HS-27A (cell line): ENCODE results near the gene RGP1.
A peak's percentile ranks its signal among the peaks of the same experiment; 100 is the strongest.

Source experiments
- DNase-seq: peaks from one replicate; pipeline ENCODE4 v3.0.0-alpha.2; 2012; ENCODE audit warnings: low read depth, missing footprints

RGP1 gene

DNA sequence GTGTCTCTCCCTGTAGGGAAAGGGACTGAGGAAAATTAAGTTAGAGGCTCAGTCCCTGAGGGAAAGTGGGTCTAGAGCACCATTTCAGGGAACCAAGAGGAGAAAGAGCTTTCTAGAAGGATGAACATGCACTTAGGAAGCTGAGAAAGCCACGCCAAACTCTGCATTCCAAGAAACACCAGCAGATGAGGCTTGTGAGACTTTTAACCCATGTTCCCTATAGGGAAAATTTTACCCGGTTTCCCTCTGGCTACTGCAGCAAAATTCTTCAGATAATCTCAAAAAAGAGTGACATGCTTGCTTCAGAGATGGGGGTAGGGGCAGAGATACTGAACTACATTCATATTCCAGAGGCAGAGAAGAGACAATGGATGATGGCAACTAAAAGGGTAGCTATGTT, 25.7 kb upstream of the RGP1 start:
- DNase-seq = no peak

DNA sequence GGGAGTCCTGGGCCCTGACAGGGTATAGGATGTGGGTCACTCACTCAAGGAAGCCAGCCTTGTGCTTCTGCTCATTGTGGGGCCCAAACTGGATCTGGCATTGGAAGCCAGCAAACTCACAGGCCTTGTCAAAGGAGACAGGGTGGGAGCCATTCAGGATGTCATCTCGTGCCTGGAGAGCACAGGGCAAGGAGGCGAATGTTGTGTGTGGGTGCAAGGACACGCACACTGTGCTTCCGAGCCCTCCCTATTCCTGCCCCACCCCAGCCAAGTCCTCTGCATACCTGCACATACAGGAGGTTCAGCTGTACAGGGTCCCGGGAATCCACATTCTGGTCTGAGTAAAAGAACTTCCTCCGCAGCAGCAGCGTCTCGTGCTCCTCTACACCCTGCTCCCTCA, 25.2 kb upstream of the RGP1 start:
- no peak for DNase-seq

DNA sequence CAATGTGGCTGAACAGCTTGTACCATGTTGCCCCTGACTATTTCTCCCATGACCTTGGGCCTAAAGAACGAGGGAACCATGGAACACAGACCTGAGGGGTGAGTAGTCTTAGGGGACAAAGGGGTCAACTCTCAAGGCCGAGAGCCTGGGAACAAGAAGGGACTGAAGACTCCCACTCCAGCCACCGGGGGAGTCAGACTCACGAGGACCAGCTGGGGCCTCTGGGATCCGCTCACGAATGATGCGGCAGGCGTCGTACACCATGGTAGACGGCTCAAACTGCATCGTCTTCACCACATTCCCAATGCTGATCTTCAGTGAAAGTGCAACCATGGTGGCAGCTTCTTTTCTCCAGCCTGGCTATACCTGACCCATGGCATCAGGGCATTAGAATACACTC, 23.7 kb upstream of the RGP1 start:
- DNase-seq = no peak

DNA sequence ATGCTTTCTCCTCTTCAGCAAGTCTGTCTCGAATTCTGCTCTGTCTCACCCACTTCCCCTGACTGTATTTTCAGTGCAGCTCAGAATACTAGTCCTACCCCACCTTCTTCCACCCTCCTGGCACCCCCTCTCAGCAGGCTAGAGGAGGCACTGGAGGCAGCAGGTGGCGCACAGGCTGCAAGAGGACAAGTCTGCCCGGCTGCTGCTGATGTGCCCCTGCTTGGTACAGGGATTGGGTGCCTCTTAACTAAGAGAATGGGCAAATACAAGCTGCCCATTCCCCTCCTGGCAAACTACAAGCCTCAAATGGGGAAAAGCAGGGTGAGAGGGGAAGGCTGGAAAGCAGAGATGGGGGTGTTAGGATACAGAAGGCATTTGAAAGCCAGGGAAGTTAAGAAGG, 22.2 kb upstream of the RGP1 start:
- no peak for DNase-seq

DNA sequence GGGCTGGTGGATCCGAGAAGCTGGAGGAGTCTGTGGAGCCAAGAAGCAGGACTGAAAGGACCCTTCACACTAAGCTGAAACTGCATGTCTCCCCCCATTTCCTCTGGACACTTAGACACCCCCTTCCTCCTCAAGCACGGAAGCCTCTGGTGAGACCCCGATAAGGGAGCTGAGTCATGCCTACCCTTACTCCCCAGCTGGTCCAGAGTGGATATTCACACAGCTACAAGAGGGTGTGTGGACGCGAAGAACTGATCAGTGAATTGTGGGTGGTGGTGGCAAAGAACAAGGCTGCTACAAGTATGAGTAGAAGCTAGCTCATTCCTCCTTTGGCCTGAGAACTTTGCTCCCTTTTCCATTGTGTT, 21.4 kb upstream of the RGP1 start:
- DNase-seq = no peak

DNA sequence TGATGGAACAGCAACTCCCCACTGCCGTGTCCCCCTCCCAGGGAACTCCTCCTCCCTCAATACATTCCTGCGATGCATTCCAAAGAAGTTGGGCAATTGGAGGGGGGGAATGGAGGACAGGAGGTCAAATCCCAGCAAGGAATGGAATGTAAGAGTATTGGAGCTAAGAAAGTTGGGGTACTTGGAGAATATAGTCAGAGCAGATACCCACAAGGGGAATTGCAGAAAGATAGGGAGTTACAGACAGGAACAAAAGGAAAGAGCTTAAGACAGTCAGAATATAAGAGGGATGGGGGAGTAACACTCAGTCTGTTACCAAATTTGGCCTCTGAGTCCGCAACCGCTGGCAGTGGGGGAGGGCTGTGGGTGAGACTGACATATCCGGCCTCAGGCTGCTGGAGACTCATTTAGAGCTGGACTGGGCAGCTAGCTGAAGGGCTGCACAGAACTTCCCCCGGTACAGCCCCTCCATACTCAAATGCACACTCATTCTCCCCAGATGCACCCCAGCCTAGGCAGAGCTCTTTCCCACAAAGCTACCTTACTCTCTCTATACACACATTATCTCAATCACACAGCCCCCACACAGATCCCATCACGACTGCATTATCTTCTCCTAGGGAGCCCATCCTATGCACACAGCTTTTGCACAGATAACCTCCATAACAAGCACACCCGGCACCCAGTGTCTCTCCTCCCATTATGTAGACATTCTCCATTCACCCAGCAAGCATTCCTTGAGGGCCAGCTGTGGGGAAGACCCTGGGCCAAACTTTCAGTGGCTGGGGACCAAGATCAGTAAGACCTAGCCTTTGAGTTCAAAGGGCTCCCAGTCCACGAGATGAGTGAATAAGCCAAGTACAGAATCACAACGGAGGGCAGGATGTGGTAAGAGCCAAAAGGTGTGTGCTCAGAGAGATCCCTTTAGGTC, 20.8 kb upstream of the RGP1 start:
- DNase-seq = peak; percentile 98

DNA sequence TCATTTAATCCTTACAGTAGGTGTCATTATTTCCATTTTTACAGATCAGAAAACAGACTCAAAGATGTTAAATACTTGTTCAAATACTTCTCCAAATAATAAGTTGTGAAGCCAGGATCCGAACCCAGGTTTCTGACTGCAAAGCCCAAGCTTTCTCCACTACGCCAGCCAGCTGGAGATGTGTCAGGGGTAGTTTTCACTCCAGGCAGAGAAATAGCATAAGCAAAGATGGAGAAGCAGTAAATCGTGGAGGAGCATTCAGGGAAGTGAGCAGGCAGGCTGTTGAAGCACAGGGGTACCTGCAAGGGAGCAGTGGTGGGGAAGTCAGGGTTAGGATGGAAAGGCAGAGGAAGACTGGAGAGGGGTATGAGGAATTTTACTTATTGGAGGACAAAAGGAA, 20.0 kb upstream of the RGP1 start:
- no peak for DNase-seq

DNA sequence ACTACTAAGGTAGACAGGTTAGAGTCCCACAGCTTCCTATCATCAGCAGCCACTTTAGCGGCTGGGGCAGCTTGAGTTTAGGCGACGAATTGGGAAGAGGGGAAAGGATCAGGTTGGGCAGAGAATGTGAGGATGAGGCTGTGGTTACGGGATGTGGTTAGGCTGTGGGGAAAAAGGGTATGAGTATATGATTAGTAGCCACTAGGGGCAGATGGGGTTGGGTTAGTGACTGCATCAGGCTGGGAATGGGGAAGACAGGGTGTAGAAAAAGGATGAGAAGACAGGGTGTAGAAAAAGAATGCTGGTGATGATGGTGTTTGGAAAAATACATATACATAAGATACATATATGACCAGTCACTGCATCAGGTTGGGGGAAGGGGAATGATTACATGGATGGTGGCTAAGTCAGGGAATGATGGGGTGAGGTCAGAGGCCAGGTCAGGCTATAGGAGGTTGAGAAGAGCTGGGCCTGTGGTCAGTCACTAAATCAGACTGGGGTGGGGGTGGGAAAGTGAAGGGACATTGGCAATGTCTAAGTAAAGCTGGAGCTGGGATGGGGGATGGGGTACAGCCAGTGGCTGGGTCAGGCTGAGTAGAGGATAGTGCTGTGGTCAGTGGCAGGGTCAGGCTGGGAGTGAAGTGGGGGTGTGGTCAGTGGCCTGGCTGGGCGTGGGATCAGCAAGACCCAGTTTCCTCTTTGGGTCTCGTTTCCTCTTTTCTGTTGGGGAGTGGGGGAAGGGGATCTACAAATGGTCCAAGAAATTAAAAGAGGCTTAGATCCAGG, 19.2 kb upstream of the RGP1 start:
- DNase-seq = peak; percentile 88

DNA sequence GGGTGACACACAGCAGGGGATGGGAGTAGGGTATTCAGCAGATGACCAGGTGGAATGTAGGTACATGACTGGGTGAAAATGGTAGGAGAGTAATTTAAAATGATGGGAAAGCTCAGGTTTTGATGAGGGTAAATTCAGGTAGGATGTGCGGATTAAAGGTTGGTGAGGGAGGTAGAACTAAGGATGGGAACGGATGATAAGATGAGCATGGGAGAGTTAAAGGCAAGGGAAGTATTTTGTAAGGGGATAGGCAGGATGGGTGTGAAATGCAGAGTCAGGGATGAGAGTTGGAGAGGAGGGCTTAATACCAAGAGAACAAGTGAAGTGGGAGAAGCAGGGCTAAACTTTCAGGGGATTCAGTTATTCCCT, 18.6 kb upstream of the RGP1 start:
- no peak for DNase-seq

DNA sequence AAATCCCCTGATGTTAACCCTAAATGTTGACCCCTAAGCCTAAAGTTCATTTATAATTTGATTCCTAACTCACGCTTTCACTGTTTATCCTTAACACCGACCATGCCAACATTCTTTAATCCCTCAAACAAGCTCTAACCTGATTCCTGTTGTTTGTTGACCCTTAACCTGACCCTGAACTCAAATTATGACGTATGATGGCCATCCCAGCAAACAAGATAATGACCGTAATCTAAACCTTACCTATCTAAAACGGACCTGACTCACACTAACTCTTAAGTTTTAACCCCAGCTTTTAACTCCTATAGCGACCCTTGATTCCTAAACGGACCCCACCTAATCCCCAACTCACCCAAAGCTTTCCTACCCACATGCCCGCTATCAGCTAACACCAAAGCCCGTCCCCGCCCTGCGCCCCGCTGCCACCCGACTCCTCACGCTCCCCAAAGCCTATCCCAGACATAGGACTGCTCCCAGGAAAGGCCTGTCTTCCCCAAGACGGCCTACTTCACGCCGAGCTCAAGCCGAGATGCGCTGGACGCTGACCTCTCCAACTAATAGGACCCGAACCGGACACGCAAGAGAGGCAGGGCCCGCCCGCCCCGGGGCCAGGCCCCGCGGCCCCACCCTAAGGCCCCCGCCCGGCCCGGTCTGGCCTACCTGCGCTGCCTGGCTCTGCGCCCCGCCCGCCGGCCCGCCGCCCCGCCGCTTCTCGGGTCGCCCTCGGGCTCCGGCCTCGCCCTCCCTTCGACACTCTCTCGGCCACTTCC, 17.5 kb upstream of the RGP1 start:
- peak; percentile 43 for DNase-seq

DNA sequence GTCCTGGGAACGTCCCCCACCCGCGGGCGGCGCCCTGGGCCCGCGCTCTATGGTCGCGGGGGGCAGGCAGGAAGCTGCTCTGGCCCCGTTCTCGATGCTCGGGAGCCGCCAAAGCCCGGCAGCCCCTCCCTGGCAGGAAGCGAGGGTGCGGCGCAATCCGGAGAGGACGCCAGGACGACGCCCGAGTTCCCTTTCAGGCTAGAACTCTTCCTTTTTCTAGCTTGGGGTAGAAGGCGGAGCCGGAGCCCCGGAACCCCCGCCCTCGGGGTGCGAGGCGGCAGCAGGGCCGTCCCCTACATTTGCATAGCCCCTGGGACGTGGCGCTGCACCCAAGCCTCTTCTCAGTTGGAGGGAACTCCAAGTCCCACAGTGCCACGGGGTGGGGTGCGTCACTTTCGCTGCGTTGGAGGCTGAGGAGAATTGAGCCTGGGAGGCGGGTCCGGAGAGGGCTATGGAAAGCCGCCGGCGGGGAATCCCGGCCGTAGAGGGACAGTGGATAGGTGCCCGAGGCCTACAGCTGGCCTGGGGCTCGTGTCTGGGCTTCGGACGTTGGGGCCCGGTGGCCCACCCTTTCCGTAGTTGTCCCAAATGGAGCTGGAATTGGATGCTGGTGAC, 16.8 kb upstream of the RGP1 start, which contains the start of the genes CREB3 and TLN1:
CREB3 (plus strand) TSS at position 482 of the 615 bp plus-strand sequence; CDS start at position 589, 107 bp downstream.
TLN1 (minus strand) TSS at position 11 of the 615 bp plus-strand sequence. CDS start 6,501 bp downstream, outside the sequence.
- DNase-seq = peak; percentile 98

DNA sequence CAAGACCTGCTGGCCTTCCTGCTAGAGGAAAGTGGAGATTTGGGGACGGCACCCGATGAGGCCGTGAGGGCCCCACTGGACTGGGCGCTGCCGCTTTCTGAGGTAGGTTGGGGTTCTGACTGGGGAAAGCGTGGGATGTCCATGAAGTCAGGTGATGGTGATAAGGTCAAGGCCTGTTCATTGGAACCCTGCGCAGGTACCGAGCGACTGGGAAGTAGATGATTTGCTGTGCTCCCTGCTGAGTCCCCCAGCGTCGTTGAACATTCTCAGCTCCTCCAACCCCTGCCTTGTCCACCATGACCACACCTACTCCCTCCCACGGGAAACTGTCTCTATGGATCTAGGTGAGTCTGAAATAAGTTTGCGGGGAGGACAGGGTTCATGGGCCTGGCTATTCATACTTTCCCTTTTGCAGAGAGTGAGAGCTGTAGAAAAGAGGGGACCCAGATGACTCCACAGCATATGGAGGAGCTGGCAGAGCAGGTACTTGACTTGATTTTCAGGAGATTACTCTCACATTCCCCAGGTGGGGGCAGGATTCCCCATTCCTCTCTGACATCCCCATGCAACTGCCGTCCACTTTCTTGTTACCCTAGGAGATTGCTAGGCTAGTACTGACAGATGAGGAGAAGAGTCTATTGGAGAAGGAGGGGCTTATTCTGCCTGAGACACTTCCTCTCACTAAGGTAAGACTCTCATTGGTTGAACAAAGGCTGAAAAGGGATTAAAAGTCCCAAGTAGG, 16.1 kb upstream of the RGP1 start:
- DNase-seq = peak; percentile 36

DNA sequence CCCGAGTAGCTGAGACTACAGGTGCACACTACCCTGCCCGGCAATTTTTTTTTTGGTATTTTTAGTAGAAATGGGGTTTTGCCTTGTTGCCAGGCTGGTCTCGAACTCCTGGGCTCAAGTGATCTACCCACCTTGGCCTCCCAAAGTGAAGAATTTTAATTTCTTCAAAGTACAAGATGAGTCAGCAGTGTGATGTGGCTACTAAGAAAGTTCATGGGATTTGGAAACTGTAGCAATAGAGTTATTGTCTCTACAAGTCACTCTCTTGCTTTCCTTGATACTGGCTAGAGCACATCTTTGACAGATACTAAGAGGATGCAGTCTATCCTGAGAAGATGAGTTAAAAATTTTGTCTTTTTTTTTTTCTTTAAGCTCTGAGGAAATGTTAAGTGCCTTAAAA, 15.0 kb upstream of the RGP1 start:
- DNase-seq = no peak

DNA sequence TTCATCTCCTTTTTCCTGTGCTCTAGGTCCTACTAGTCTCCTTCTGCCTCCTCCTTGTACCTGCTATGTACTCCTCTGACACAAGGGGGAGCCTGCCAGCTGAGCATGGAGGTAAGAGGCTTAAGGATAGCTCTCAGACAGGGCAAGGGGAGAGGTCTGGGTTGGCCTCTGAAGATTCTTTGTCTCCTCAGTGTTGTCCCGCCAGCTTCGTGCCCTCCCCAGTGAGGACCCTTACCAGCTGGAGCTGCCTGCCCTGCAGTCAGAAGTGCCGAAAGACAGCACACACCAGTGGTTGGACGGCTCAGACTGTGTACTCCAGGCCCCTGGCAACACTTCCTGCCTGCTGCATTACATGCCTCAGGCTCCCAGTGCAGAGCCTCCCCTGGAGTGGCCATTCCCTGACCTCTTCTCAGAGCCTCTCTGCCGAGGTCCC, 12.9 kb upstream of the RGP1 start:
- DNase-seq = peak; percentile 52

DNA sequence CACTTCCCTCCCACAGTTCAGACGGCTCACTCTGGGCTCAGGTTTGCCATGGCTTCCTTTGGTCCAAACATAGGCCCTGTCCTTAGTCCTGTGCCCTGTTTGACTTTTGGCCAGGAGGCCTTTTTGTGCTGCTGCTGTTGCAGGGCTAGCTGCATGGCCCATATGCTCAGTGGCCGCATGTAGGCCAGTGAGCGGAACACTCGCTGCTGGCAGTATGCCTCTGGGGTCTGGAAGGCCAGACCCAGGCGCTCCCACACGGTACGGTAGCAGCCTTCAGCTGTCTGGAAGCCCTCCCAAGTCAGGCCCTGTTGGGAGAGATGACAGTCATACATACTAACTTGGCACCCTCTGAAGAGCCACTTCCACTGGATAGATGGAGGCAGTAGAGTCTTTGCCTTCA, 11.9 kb upstream of the RGP1 start:
- no peak for DNase-seq

DNA sequence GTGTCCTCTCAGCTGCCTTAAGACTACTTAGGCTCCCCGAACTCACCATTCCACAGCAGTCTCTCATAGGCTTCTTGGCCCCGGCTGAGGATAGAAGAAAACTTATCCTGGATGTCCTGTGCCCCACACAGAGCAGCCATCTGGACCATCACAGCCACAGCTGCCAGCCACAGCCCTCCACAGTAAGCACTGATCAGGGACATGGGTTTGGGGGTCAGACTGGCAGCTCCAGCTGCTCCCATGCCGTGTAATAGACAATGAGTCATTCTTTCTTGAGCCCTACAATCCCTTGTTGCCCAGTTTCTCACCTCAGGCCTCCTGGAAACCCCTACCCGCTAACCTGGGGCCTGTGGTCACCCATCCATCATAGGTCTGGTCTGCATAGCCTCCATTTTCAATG, 10.9 kb upstream of the RGP1 start:
- DNase-seq = no peak

DNA sequence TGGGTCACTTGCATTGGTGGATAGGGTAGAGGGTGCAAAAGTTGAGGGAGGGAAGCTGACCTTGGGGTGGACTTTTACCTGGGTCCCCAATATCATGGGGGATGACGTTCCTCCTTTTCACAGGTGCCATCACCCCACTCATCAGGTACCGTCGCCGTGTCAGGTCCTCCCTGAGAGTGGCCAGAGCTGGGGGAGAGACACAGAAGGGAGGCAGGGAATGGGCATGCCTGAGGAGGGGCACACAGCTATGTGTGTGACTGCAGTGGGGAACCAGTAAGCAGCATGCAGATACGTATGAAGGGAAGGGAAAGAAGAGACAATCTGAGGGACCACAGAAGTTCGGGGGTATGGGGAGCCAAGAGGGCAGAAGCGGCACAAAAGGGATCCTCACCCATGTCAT, 10.2 kb upstream of the RGP1 start:
- DNase-seq = no peak

DNA sequence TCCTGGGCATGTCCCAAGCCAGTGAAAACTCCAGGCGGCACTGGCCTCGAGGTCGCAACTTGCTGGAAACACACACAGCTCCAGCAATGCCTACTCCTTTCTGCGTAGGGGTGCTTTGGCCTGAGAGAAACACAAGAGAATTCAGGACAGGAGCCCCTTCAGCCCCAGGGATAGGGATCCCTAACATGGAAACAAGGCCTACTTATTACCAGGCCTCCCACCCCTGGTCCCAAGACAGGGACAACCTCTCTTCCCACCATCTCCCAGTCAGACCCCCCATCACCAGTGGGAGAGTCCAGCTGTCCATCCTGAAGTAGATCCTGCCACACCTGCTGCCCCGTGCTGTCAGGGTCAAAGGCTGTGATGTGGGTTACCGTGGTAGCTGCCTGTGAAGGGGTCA, 8.8 kb upstream of the RGP1 start:
- no peak for DNase-seq

DNA sequence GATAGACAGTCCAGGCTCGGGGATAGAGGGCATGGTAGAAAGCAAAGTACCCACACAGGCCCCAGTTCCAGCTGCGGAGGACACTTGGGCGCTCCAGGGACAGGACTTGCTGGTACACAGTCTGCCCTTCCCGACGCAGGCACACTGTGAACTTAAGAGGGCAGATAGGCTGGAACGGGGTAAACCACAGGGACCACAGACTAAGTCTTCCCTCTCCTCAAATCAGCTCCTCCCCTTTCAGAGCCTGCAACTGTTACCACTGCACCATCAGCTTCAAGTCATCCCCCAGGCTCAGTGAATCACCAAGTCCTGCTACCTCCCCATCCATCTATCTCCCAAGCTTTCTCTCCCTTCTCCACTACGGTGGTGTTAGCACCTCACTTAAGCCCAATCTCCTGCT, 7.3 kb upstream of the RGP1 start:
- no peak for DNase-seq

DNA sequence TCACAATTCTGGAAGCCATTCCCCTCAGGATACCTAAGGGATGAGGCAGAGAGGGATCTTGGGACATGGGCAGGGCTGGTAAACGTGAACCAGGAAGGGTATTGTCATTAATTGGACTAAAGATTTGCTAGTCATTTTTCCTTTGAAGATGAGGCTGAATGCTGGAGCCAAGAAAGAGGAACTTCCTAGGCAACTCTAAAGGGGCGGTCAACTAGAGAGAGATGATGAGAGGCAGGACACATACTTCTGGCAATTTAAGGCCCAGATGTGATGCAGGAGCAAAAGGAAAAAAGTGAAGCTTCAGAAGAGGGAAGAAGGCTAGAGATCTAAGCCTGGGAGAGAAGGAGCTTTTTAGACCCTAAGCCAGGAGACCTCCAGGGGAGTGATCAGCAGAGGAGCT, 5.6 kb upstream of the RGP1 start:
- no peak for DNase-seq

DNA sequence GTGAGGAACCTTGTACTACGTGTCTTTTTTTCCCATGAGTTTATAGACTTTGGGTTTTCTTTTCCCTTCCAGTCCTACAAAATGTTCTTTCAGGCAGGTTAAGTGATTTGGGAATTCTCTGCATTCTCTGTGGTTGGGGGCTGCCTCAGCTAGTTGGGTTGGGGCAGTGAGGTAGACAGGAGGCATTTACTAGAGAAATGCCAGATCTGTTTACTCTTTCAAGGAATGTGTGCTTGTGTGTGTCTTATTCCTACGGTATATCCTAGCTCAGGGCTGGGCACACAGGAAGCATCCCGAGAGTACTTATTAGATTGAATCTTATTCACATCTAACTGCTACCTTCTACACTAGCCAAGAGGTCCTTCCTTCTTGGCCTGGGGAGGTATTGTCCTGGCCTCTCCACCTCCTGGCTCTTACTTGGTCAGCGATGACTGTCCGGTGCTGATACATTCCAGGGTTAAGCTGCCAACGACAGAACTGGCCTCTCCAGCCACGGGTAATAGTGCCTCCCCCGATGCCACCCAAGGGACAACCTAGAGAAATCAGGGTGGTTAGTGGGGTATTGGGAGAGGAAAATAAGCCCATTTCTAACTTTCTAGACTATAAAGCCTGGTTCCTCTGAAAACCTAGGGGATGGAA, 5.1 kb upstream of the RGP1 start:
- DNase-seq = no peak
